Parathyroid adenoma (tissue), 2 donors: ENCODE results near the gene MSH3.
"Not testable (repeated sequence)": the region's sequence is repeated elsewhere in the genome, so short reads cannot be mapped to it uniquely, and the experiment has no call there.

ENCODE experiments used
- H2AFZ ChIP-seq: fragments of 300-600 bp; sonication (generic); one replicate; pipeline ENCODE4 v1.7.0; 2017; ENCODE audit warnings: antibody characterized with exemption, mild to moderate bottlenecking
- H3K27ac ChIP-seq: fragments of 300-600 bp; sonication (generic); one replicate; pipeline ENCODE4 v1.7.0; 2017
- H3K27me3 ChIP-seq: fragments of 300-600 bp; sonication (generic); one replicate; pipeline ENCODE4 v1.7.0; 2017; ENCODE audit warnings: low read length; ENCODE audit not compliant: control insufficient read depth, insufficient read depth
- H3K36me3 ChIP-seq: fragments of 300-600 bp; sonication (generic); one replicate; pipeline ENCODE4 v1.7.0; 2017; ENCODE audit warnings: low read length; ENCODE audit not compliant: control insufficient read depth, insufficient read depth
- H3K4me1 ChIP-seq: fragments of 300-600 bp; sonication (generic); one replicate; pipeline ENCODE4 v1.7.0; 2017; ENCODE audit warnings: control low read depth
- H3K4me2 ChIP-seq: fragments of 300-600 bp; sonication (generic); one replicate; pipeline ENCODE4 v1.7.0; 2017; ENCODE audit warnings: low read length
- H3K4me3 ChIP-seq: fragments of 300-600 bp; sonication (generic); one replicate; pipeline ENCODE4 v1.7.0; 2017; ENCODE audit warnings: low read depth, low read length
- H3K79me2 ChIP-seq: fragments of 300-600 bp; sonication (generic); one replicate; pipeline ENCODE4 v1.7.0; 2017; ENCODE audit warnings: control low read depth
- H3K9ac ChIP-seq: fragments of 300-600 bp; sonication (generic); one replicate; pipeline ENCODE4 v1.7.0; 2017; ENCODE audit warnings: mild to moderate bottlenecking
- H3K9me3 ChIP-seq: fragments of 300-600 bp; sonication (generic); one replicate; pipeline ENCODE4 v1.7.0; 2017; ENCODE audit warnings: low read length; ENCODE audit not compliant: control insufficient read depth
- TF ChIP-seq, protein P1 (sequence below): fragments of 300-600 bp; sonication (generic); IDR thresholded peaks from one replicate; pipeline ENCODE4 v1.7.0; 2017; ENCODE audit warnings: antibody characterized with exemption, mild to moderate bottlenecking
- donor health status: primary hyperparathyroidism.

The MSH3 gene

DNA sequence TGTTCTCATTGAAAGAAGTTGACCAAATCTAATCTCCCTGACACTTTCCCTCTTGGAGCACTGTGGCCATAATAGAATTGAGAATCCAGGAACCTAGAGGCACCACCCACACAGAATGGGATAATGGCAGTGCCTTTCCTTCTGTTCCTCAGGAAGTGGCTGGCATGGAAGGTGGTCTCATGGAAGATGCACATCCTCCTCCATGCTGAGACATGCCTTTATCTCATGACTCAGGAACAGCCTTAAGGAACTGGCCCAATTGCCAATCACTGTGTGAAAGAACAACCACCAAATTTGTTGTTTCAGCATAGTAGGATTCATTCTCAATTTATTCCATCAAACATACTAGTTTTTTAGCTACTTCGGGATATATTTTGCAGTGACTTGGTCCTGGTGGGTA, 168.2 kb downstream of the MSH3 start:
- Histone ChIP-seq H2AFZ (no peak overlapping the region), H3K27ac (no peak overlapping the region), H3K36me3 (no peaks in the 10 kb centered on the region), H3K9me3 (no peaks in the 10 kb centered on the region), H3K4me1 (no peaks in the 10 kb centered on the region), H3K27me3 (no peaks in the 10 kb centered on the region), H3K9ac (no peak overlapping the region), H3K4me3 (no peak overlapping the region), H3K4me2 (no peak overlapping the region), H3K79me2 (no peaks in the 10 kb centered on the region)
- TF ChIP-seq, protein P1, sequence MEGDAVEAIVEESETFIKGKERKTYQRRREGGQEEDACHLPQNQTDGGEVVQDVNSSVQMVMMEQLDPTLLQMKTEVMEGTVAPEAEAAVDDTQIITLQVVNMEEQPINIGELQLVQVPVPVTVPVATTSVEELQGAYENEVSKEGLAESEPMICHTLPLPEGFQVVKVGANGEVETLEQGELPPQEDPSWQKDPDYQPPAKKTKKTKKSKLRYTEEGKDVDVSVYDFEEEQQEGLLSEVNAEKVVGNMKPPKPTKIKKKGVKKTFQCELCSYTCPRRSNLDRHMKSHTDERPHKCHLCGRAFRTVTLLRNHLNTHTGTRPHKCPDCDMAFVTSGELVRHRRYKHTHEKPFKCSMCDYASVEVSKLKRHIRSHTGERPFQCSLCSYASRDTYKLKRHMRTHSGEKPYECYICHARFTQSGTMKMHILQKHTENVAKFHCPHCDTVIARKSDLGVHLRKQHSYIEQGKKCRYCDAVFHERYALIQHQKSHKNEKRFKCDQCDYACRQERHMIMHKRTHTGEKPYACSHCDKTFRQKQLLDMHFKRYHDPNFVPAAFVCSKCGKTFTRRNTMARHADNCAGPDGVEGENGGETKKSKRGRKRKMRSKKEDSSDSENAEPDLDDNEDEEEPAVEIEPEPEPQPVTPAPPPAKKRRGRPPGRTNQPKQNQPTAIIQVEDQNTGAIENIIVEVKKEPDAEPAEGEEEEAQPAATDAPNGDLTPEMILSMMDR: no peak

DNA sequence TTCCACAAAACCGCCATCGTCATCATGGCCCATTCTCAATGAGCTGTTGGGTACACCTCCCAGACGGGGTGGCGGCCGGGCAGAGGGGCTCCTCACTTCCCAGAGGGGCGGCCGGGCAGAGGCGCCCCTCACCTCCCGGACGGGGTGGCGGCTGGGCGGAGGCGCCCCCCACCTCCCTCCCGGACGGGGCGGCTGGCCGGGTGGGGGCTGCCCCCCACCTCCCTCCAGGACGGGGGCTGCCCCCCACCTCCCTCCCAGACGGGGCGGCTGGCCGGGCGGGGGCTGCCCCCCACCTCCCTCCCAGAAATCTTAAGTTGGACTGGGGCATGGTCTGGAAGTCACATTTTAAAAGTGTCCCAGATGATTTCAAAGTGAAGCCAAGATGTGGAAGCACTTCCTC, 169.7 kb downstream of the MSH3 start:
- H3K4me1 ChIP-seq, H3K9me3 ChIP-seq, H3K36me3 ChIP-seq, H2AFZ ChIP-seq, H3K4me2 ChIP-seq, H3K27ac ChIP-seq, H3K9ac ChIP-seq, H3K4me3 ChIP-seq, H3K27me3 ChIP-seq, H3K79me2 ChIP-seq: not testable (repeated sequence)

- no peak overlapping the region for H3K4me3 ChIP-seq
- H3K9ac ChIP-seq: no peak overlapping the region
- no peak overlapping the region for H2AFZ ChIP-seq
- no peak overlapping the region for H3K4me2 ChIP-seq
- no peak overlapping the region for H3K27ac ChIP-seq
- no peaks in the 10 kb centered on the region for H3K36me3 ChIP-seq
- no peaks in the 10 kb centered on the region for H3K27me3 ChIP-seq
- H3K9me3 ChIP-seq: no peaks in the 10 kb centered on the region
- no peaks in the 10 kb centered on the region for H3K4me1 ChIP-seq
- no peaks in the 10 kb centered on the region for H3K79me2 ChIP-seq
- TF ChIP-seq, protein P1: no peak
Measured at GRCh38 chr5:80825786-80826460, 171.5 kb downstream of the MSH3 start.

DNA sequence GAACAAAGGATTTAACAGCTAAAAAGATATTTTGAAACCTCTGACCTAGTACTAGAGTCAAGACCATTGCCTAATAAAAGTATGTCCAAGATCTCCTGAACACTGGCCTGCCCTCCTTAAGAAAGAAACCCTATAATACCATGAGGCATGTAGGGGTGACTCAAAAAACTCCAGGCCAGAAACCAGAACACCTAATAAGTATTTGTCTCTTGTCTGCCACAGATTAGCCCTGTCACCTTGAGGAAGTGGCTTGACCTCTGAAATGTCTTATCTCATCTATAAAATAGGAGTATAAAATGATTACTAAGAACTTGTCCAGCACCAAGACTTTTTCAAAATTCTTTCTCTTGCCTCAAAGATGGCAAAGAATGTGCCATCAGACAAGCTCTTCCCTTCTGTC, 180.3 kb downstream of the MSH3 start:
- no peaks in the 10 kb centered on the region for H3K79me2 ChIP-seq
- H2AFZ ChIP-seq: no peak overlapping the region
- TF ChIP-seq, protein P1: no peak
- H3K36me3 ChIP-seq: no peaks in the 10 kb centered on the region
- H3K27ac ChIP-seq: no peak overlapping the region
- H3K27me3 ChIP-seq: no peaks in the 10 kb centered on the region
- H3K4me3 ChIP-seq: no peak overlapping the region
- no peaks in the 10 kb centered on the region for H3K9me3 ChIP-seq
- no peak overlapping the region for H3K9ac ChIP-seq
- no peaks in the 10 kb centered on the region for H3K4me1 ChIP-seq
- H3K4me2 ChIP-seq: no peak overlapping the region

DNA sequence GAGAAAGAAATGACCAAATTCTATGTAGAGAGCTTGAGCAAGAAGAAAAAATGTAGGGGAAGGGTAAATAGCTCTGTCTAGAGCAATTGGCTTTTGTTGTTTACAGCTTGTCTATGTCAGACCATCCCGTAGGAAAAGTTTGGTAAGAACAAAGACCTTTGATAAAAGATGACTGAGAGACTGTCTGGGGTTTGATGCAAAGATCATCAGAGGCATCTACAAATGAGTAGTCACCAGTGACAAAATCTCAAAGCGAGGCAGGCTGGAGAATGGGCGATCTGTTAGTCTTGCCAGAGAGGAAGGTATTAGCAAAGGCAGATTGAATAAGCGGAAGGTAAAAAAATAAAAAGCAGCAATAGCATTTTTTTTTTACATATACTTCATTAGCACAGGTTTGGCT, 180.7 kb downstream of the MSH3 start:
- Histone ChIP-seq H3K9ac (no peak overlapping the region), H3K27ac (no peak overlapping the region), H3K27me3 (no peaks in the 10 kb centered on the region), H2AFZ (no peak overlapping the region), H3K79me2 (no peaks in the 10 kb centered on the region), H3K9me3 (no peaks in the 10 kb centered on the region), H3K4me3 (no peak overlapping the region), H3K4me1 (no peaks in the 10 kb centered on the region), H3K4me2 (no peak overlapping the region), H3K36me3 (no peaks in the 10 kb centered on the region)
- TF ChIP-seq, protein P1: no peak
